SKM-1 (cell line): ENCODE measurements around the gene NTN3.
"Not testable (repeated sequence)": the region's sequence is repeated elsewhere in the genome, so short reads cannot be mapped to it uniquely, and the experiment has no call there.

Source experiments
- DNase-seq: peaks from one replicate; lab custom pipeline; 2025; ENCODE audit not compliant: unreplicated experiment; lab: John Stamatoyannopoulos, UW

NTN3 gene

DNA sequence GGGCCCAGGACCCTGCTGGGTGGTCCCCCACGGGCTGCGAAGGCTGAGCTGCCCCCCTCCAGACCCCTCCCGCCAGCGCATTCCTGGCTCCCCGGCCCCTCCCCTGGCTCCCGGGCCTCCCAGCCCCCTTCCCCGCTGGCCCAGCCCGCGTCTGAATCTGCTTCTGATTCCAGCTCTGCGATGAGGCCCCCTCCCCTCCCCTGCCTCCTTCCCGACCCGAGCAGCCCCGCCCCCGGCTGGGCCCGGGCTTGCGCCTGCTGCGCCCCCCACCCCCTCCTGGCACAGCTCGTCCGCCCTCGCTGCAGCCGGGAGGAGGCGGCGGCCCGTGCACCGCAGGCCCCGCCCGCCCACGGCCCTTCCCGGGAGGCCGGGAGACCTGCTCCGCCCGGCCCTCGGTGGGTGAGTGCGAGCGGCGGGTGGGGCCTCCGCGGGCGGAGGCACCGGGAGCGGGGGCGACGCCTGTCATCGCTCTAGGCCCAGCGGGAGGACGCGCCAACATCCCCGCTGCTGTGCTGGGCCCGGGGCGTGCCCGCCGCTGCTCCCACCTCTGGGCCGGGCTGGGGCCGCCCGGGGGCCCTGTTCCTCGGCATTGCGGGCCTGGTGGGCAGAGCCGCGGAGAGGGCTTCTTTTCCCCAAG is at the start of gene NTN3:
Gene NTN3, plus strand, starts transcription at position 282 of the 637 bp plus-strand sequence. CDS start 405 bp downstream, outside the sequence.
- no peak for DNase-seq

DNA sequence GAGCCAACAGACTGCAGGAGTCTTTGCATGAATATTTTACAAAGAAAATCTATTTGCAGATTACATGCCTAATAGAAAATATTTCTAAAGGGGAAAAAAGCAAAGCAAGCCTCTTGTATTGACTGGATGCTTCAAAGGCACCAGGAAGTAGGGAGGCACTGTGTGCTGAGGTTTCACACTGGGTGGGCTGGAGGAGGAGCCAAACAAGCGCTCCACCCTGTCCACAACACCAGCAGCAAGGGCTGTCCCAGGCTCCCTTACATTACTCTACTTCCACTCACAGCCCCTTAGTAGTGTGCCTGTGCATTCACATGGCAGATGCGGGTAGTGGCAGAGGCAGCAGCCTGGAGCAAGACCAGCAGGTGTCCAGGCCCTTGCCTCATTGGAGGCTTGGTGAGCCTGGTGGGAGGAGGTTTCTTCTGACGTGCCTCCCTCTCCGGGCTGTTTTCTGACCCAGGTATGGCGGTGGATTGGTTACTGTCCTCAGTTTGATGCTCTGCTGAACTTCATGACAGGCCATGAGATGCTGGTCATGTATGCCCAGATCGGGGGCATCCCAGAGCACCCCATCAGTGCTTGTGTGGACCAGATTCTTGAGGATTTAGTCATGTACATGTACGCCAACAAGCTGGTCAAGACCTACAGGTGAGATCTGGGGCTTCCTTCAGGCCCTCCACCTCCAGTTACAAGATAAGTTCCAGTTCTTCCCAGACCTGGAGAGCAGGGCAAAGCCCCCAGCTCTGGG is 48.8 kb upstream of the NTN3 start:
- no peak for DNase-seq

DNA sequence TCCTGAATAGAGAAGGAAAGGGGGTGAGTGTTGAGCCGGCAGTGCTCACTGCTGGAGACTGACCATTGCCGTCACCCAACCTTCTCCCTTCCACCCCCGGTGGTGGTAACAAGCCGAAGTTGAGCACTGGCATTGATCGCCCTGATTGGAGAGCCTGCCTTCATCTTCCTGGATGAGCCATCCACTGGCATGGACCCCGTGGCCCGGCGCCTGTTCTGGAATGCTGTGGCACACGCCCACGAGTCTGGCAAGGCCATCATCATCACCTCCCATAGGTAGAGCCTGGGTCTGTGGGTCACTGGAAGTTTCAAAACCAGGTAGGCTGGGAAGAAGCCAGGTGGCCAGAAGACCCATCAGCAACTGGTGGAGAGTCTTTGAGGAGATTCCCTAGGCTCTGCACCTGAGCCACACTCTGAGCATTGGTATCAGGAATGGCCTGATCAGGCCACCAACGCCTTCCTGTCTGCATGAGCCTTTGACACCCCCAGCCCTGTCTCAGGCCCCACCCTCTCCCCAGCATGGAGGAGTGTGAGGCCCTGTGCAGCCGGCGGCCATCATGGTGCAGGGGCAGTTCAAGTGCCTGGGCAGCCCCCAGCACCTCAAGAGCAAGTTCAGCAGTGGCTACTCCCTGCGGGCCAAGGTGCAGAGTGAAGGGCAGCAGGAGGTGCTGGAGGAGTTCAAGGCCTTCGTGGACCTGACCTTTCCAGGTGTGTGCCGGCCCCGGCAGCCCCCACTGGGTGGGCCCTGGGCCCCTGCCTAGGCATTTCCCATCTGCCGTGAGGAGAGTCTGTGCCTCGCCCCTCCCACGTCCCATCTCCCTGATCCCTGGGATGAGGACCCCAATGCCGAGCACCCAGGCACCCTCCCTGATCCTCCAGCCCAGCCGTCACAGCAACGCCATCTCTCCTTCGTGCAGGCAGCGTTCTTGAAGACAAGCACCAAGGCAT is 46.8 kb upstream of the NTN3 start:
- DNase-seq, result no peak

GRCh38 chr16:2425008-2425518 is 46.0 kb upstream of the NTN3 start:
- no peak for DNase-seq

DNA sequence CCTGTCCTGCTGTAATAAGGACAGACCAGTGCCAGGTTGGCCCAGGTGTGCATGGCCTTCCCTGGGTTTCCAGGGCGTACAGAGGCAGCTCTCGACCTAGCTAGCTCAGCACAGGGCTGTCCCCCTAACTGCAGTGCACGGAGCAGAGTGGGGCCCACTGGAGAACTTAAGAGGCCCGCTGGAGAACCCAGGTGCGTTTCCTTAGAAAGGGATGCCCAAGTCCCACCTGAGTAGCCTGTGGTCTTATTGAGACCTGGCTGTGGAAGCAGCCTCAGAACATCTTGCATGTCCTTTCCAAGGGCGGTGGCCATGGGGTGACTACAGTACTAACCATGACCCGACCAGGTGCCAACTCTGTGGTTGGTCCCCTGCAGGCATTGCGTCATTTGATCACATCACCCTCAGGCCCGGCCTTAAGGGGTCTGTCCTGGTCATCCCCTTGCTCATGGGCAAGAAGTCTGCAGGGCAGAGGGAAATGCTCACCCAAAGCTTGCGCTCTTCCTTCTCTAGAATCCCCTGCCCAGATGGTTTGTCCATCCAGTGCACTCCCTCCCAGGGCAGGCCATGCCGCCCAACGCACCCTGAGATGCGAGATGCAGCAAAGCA is 45.2 kb upstream of the NTN3 start:
- no peak for DNase-seq

- no peak for DNase-seq
Observed at GRCh38 chr16:2426941-2427361, 44.1 kb upstream of the NTN3 start.

GRCh38 chr16:2427526-2427925 is 43.6 kb upstream of the NTN3 start:
- DNase-seq, result no peak

GRCh38 chr16:2428051-2428783 is 42.9 kb upstream of the NTN3 start:
- no peak for DNase-seq

GRCh38 chr16:2428784-2429033 is 42.4 kb upstream of the NTN3 start:
- no peak for DNase-seq

DNA sequence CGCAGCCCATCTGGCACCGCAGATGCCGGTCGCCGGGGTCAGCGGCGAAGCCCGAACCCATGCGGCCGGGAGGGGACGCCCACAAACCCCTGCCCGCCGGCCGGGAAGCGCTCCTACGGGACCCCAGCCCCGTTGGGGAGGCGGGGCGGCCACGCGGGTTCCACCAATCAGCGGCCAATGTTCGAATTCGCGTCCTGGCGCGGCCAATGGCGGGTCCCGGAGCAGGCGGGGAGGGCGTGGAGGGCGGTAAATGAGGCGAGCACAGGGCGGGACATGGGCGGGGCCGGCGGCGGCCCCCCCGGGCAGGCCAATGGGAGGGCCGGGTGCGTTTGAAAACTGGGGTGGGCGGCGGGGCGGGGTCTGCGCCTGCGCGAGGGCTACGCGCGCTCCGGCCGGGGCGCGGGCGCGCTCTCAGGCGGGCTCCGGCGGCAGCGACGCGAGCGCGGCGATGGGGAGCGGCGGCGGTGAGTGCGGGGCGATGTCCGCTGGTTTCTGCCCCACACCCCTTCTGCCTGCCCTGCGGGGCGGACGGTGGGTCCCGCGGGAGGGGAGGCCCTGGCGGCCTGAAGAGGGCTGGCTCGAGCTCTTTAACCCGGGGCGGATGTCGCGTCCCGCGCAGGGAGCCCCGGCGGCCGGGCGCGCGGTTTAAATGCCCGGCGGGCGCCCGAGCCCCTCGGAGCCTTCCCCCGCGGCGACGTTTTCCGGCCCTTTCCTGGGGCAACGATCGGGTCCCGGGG is 41.9 kb upstream of the NTN3 start, which contains the start of gene CCNF:
Gene CCNF, plus strand, starts transcription at position 414 of the 737 bp plus-strand sequence. Its CDS starts 35 bp downstream, at position 449.
- DNase-seq, result peak; percentile 84

DNA sequence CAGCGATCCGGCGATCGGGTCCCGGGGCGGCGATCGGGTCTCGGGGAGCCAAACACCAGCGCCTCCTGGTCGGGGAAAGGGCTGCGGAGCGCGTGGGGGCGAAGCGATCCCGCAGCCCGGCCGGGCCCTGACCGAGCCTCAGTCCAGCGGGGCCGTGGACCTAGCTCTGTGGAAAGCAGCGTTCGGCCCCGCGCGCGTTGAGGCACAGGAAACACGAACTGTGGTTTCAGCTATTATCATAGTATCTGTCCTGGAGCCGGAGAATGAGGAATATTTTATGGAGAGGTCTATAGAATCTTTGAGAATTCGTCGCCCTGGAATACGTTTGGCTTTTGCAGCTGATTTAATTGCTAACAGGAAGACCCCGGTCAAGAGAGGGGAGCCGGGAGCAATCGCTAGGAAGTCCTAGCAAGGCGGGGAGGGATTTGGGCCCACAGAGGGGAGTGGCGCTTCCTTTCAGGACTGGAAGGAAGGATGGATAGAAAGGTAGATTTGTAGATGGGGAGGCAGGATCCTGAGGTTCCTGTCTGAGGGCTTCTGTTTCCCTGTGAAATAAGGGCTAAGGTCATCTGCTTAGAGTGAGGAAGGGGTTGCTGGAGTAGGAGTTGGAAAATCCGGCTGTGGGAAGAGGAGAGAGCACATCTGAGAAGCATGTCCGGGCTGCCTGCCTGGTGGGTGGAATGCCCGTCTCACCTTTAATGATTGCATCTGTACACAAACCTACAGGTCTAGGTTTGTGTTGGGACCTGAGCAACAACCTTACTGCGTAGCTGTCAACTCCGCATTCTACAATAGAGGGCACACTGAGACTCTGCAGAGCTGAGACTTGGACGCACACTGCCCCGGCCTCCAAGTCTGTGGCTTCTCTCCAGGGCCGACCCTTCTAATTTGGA is 41.1 kb upstream of the NTN3 start:
- DNase-seq, result no peak

DNA sequence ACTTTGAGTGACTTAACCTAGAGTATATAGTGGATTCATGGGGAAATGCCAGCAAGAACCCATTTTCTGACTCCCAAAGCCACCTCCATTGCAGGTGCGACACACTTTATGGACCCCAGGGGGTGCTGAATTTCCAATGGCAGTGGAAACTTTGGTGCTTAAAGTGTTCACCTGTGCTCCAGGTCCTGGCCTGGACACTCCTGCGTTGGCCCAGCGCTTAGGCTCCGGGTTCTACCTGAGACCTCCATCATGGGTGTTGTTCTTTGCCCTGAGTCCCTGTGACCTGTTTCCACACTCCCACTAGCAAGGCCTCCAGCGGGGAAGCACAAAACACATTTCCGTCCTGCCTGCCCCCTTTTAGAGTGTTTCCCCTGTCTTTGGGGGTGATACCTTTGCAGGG is 38.8 kb upstream of the NTN3 start:
- no peak for DNase-seq

- no peak for DNase-seq
Observed at GRCh38 chr16:2432801-2433505, 38.1 kb upstream of the NTN3 start.

GRCh38 chr16:2435236-2435635 is 35.9 kb upstream of the NTN3 start:
- DNase-seq, result not testable (repeated sequence)

- DNase-seq, result no peak
Observed at GRCh38 chr16:2436110-2436509, 35.0 kb upstream of the NTN3 start.

DNA sequence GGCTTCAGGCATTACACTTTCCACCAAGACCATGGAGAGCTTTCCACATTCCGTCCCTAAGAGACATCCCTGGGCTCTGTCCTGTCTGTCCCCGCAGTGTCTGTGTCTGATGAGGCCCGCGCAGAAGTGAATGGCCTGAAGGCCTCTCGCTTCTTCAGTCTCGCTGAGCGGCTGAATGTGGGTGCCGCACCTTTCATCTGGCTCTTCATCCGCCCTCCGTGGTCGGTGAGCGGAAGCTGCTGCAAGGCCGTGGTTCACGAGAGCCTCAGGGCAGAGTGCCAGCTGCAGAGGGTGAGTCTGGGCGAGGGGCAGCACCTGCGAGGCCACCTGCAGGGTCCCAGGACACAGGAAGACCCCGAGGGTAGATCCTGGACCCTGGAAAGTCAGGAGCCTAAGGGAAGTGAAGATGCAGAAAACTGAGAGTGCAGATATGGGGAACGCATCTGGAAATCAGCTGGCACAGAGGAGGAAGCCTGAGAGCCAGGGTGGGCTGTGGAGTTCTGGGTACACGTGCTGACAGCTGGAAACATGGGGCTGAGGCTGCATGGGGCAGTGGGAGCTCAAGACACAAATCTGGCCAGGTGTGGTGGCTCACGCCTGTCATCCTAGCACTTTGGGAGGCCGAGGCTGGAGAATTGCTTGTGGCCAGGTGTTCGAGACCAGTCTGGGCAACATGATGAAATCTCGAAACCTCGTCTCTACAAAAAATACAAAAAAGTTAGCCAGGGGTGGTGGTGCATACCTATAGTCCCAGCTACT is 33.9 kb upstream of the NTN3 start:
- no peak for DNase-seq

DNA sequence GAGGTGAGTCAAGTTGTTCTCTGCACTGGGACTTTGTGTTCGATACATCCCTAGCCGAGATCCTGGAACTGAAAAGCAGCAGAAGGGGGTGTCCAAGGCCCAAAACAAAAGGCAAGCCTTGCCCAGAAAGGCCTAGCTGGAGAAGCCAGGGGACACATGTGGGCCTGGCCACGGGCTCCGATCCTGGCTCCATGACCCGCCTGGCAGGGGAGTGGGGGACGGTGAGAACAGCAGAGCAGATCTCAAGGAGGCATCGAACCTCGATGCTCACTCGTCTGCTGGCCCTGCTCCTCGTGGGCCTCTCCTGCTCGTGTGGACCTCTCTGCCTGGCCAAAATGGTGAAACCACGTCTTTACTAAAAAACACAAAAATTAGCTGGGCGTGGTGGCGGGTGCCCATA is 33.0 kb upstream of the NTN3 start:
- no peak for DNase-seq
